Measurements from ENCODE around the gene SIL1.
"Not testable (repeated sequence)": the region's sequence is repeated elsewhere in the genome, so short reads cannot be mapped to it uniquely, and the experiment has no call there.

SIL1 gene

GRCh38 chr5:139197710-139198669 is at the start of gene SIL1:
SIL1 (minus strand) TSS chr5:139198368; CDS start chr5:139127843, 70,525 bp downstream.
- peak; percentile 97 to 98 for DNase-seq (ENCODE audit: low read depth in 2 of 2)

- DNase-seq (ENCODE audit: low read depth in 2 of 2), result peak; percentile 35 to 45
Measured at GRCh38 chr5:139246394-139246793, 48.2 kb upstream of the SIL1 start.

GRCh38 chr5:139245637-139246339 is 47.6 kb upstream of the SIL1 start:
- DNase-seq (ENCODE audit: low read depth in 2 of 2), result no peak

GRCh38 chr5:139243425-139243970 is 45.3 kb upstream of the SIL1 start:
- no peak for DNase-seq (ENCODE audit: low read depth in 2 of 2)

- no peak for DNase-seq (ENCODE audit: low read depth in 2 of 2)
Measured at GRCh38 chr5:139241139-139241538, 43.0 kb upstream of the SIL1 start.

- DNase-seq (ENCODE audit: low read depth in 2 of 2), result no peak
Measured at GRCh38 chr5:139236479-139236878, 38.3 kb upstream of the SIL1 start.

- no peak for DNase-seq (ENCODE audit: low read depth in 2 of 2)
Measured at GRCh38 chr5:139232147-139232724, 34.1 kb upstream of the SIL1 start.

- no peak for DNase-seq (ENCODE audit: low read depth in 2 of 2)
Measured at GRCh38 chr5:139228201-139228803, 30.1 kb upstream of the SIL1 start.

- DNase-seq (ENCODE audit: low read depth in 2 of 2), result no peak
Measured at GRCh38 chr5:139226131-139226530, 28.0 kb upstream of the SIL1 start.

- DNase-seq (ENCODE audit: low read depth in 2 of 2), result no peak
Measured at GRCh38 chr5:139223481-139223880, 25.3 kb upstream of the SIL1 start.

GRCh38 chr5:139222346-139222745 is 24.2 kb upstream of the SIL1 start:
- no peak for DNase-seq (ENCODE audit: low read depth in 2 of 2)

GRCh38 chr5:139218038-139218437 is 19.9 kb upstream of the SIL1 start:
- not testable (repeated sequence) for DNase-seq (ENCODE audit: low read depth in 2 of 2)

GRCh38 chr5:139215107-139215975 is 17.2 kb upstream of the SIL1 start:
- DNase-seq (ENCODE audit: low read depth in 2 of 2), result no peak

- DNase-seq (ENCODE audit: low read depth in 2 of 2), result no peak
Measured at GRCh38 chr5:139214646-139215045, 16.5 kb upstream of the SIL1 start.

GRCh38 chr5:139212906-139213305 is 14.7 kb upstream of the SIL1 start:
- DNase-seq (ENCODE audit: low read depth in 2 of 2), result no peak

- DNase-seq (ENCODE audit: low read depth in 2 of 2), result no peak
Measured at GRCh38 chr5:139212486-139212885, 14.3 kb upstream of the SIL1 start.

GRCh38 chr5:139210585-139210984 is 12.4 kb upstream of the SIL1 start:
- no peak for DNase-seq (ENCODE audit: low read depth in 2 of 2)

- no peak for DNase-seq (ENCODE audit: low read depth in 2 of 2)
Measured at GRCh38 chr5:139207297-139208000, 9.3 kb upstream of the SIL1 start.

GRCh38 chr5:139205586-139205985 is 7.4 kb upstream of the SIL1 start:
- no peak for DNase-seq (ENCODE audit: low read depth in 2 of 2)

GRCh38 chr5:139205124-139205523 is 7.0 kb upstream of the SIL1 start:
- DNase-seq (ENCODE audit: low read depth in 2 of 2), result no peak
